IMR-90 (cell line): ENCODE data around the gene CKAP2L. TPM values are rescaled to one million over a fixed set of nuclear protein-coding genes. Genes with fewer than 3 reads are reported as not detected.
A peak's percentile ranks its signal among the peaks of the same experiment; 100 is the strongest.

Experiments used
- ATAC-seq: fragments of 200-7000 bp; cut with Tn5 transposase; 2 replicates; pipeline ENCODE4 v1.9.1; 2020; ENCODE audit warnings: low read depth, mild to moderate bottlenecking, moderate library complexity
- BruUV-seq: library from RNA; stranded (reverse); fragments of 400-500 nt; replicated peaks from 2 replicates; lab custom pipeline; 2021; lab: Mats Ljungman, UMichigan
- CTCF ChIA-PET: fragments of 300-600 bp; formaldehyde crosslinking; extraction: SDS; loops from one replicate; lab custom pipeline; 2021; ENCODE audit warnings: antibody characterized with exemption; lab: Yijun Ruan, JAX
- POLR2A ChIA-PET: fragments of 300-600 bp; sonication (Branson Sonifier 250); formaldehyde crosslinking; loops from one replicate; lab custom pipeline; 2022; ENCODE audit warnings: antibody characterized with exemption; ENCODE audit not compliant: unreplicated experiment; lab: Charles Lee
- DNase-seq: peaks from one replicate; pipeline ENCODE4 v3.0.0; 2013
- H2AFZ ChIP-seq: replicated peaks from 2 replicates; pipeline ENCODE3; 2013; ENCODE audit warnings: low read length, mild to moderate bottlenecking; ENCODE audit not compliant: poor library complexity
- H2AK5ac ChIP-seq: 2 replicates; pipeline ENCODE4 v1.6.1; 2013; ENCODE audit warnings: low read depth, low read length, inconsistent platforms
- H2AK9ac ChIP-seq: replicated peaks from 2 replicates; pipeline ENCODE3; 2013; ENCODE audit warnings: mild to moderate bottlenecking, low read depth, low read length, moderate library complexity; ENCODE audit not compliant: poor library complexity
- H2BK120ac ChIP-seq: 2 replicates; pipeline ENCODE4 v1.6.1; 2013; ENCODE audit warnings: low read depth, low read length, inconsistent platforms
- H2BK15ac ChIP-seq: 3 replicates; pipeline ENCODE4 v1.6.1; 2013; ENCODE audit warnings: low read depth, low read length, inconsistent platforms
- H2BK20ac ChIP-seq: 2 replicates; pipeline ENCODE4 v1.6.1; 2013; ENCODE audit warnings: low read depth, mild to moderate bottlenecking, inconsistent platforms, low read length, moderate library complexity
- H2BK5ac ChIP-seq: 2 replicates; pipeline ENCODE4 v1.6.1; 2013; ENCODE audit warnings: mild to moderate bottlenecking, low read depth, low read length, inconsistent platforms; ENCODE audit not compliant: poor library complexity, severe bottlenecking
- H3K14ac ChIP-seq: replicated peaks from 2 replicates; pipeline ENCODE4 v1.6.1; 2013; ENCODE audit warnings: low read depth, low read length, inconsistent platforms
- H3K18ac ChIP-seq: 2 replicates; pipeline ENCODE4 v1.6.1; 2013; ENCODE audit warnings: low read depth, low read length, control low read depth
- H3K23ac ChIP-seq: 2 replicates; pipeline ENCODE4 v1.6.1; 2013; ENCODE audit warnings: low read depth, low read length, inconsistent platforms
- H3K27ac ChIP-seq: 2 replicates; pipeline ENCODE4 v1.5.1; 2013; ENCODE audit warnings: mild to moderate bottlenecking, control low read depth, low read length; ENCODE audit not compliant: insufficient read depth
- H3K27me3 ChIP-seq: 2 replicates; pipeline ENCODE4 v1.6.1; 2013; ENCODE audit warnings: low read length; ENCODE audit not compliant: control insufficient read depth, insufficient read depth
- H3K36me3 ChIP-seq: 2 replicates; pipeline ENCODE4 v1.6.1; 2013; ENCODE audit warnings: low read length, mixed read lengths; ENCODE audit not compliant: control insufficient read depth, insufficient read depth
- H3K4ac ChIP-seq: 2 replicates; pipeline ENCODE4 v1.6.1; 2013; ENCODE audit warnings: low read depth, low read length, inconsistent platforms
- H3K4me1 ChIP-seq: 2 replicates; pipeline ENCODE4 v1.6.1; 2013; ENCODE audit warnings: low read length, mixed read lengths; ENCODE audit not compliant: control insufficient read depth, insufficient read depth
- H3K4me2 ChIP-seq: 2 replicates; pipeline ENCODE4 v1.6.1; 2013; ENCODE audit warnings: low read depth, mild to moderate bottlenecking, control low read depth, low read length, moderate library complexity
- H3K4me3 ChIP-seq: 2 replicates; pipeline ENCODE4 v1.5.1; 2013; ENCODE audit warnings: low read depth, mild to moderate bottlenecking, control low read depth, low read length, moderate library complexity; ENCODE audit not compliant: insufficient read depth
- H3K56ac ChIP-seq: 2 replicates; pipeline ENCODE4 v1.6.1; 2013; ENCODE audit warnings: low read length, inconsistent platforms; ENCODE audit not compliant: insufficient read depth; ENCODE audit errors: extremely low read depth
- H3K79me1 ChIP-seq, 2 experiments: 2 replicates each; pipeline ENCODE4 v1.6.1; 2013; ENCODE audit warnings: low read length in 2 of 2, inconsistent platforms in 1 of 2, low read depth in 1 of 2
- H3K9ac ChIP-seq: 2 replicates; pipeline ENCODE4 v1.6.1; 2013; ENCODE audit warnings: low read depth, low read length, control low read depth
- H3K9me1 ChIP-seq: 2 replicates; pipeline ENCODE4 v1.6.1; 2013; ENCODE audit warnings: low read length, inconsistent platforms; ENCODE audit not compliant: insufficient read depth
- H3K9me3 ChIP-seq: 2 replicates; pipeline ENCODE4 v1.6.1; 2013; ENCODE audit warnings: low read length; ENCODE audit not compliant: control insufficient read depth, insufficient read depth
- H4K20me1 ChIP-seq: 2 replicates; pipeline ENCODE4 v1.6.1; 2013; ENCODE audit warnings: low read length, inconsistent platforms; ENCODE audit not compliant: insufficient read depth
- H4K5ac ChIP-seq: 2 replicates; pipeline ENCODE4 v1.6.1; 2013; ENCODE audit warnings: mild to moderate bottlenecking, low read depth, low read length, control low read depth
- H4K8ac ChIP-seq, 2 experiments: 2 replicates each; pipeline ENCODE4 v1.6.1; 2013; ENCODE audit warnings: low read depth in 2 of 2, low read length in 2 of 2, control low read depth in 1 of 2, inconsistent platforms in 1 of 2
- H4K91ac ChIP-seq: 2 replicates; pipeline ENCODE4 v1.6.1; 2013; ENCODE audit warnings: low read depth, low read length, inconsistent platforms; ENCODE audit not compliant: insufficient read depth
- MAFK ChIP-seq: IDR thresholded peaks from 2 replicates; pipeline ENCODE4 v1.6.1; 2012; ENCODE audit warnings: low read depth, low read length, improper control_type of control experiment
- SMC3 ChIP-seq: fragments of 150-350 bp; IDR thresholded peaks from 2 replicates; pipeline ENCODE4 v1.6.1; 2016; ENCODE audit warnings: low read depth, mild to moderate bottlenecking, antibody characterized with exemption, low read length, moderate library complexity
- WGBS, 2 experiments: methylation state at CpG; one replicate each; pipeline versions ENCODE4 v1.1.5 to v1.1.7; 2013; ENCODE audit warnings: missing lambda C conversion rate in 2 of 2; ENCODE audit not compliant: insufficient read length in 1 of 2; ENCODE audit errors: extremely low coverage in 2 of 2; 5-methylcytosine and 5-hydroxymethylcytosine counted together
- dilution Hi-C: fragments of 300-500 bp; cut with HindIII; formaldehyde crosslinking; loops from one replicate; pipeline ENCODE4 v1.14.3; 2018; ENCODE audit warnings: low sequenced_read_pairs; ENCODE audit not compliant: unreplicated experiment
- in situ Hi-C: fragments of 300-500 bp; cut with MboI; formaldehyde crosslinking; loops from 3 replicates; pipeline ENCODE4 v1.14.3; 2019; ENCODE audit warnings: low sequenced_read_pairs, inconsistent platforms, mixed read lengths
- intact Hi-C: fragments of 100-400 bp; cut with micrococcal nuclease; formaldehyde crosslinking; loops from 2 replicates; pipeline ENCODE4 v1.10.0; 2022
- polyA plus RNA-seq, 3 experiments: library from polyadenylated mRNA; depleted of rRNA; stranded (reverse); fragments of >200 nt; gene quantifications; 2 replicates each; pipeline ENCODE4 v1.2.3, GENCODE V29; 2012; ENCODE audit warnings: low replicate concordance in 1 of 3
- total RNA-seq: library from RNA; depleted of rRNA; stranded (reverse); fragments of >200 nt; gene quantifications from 2 replicates; pipeline ENCODE4 v1.2.3, GENCODE V29; 2012

Gene CKAP2L
- total and polyA plus RNA-seq, 2 of the 4 experiments (the other 2 are of a cell fraction), result 6.4 to 9.9 TPM

DNA sequence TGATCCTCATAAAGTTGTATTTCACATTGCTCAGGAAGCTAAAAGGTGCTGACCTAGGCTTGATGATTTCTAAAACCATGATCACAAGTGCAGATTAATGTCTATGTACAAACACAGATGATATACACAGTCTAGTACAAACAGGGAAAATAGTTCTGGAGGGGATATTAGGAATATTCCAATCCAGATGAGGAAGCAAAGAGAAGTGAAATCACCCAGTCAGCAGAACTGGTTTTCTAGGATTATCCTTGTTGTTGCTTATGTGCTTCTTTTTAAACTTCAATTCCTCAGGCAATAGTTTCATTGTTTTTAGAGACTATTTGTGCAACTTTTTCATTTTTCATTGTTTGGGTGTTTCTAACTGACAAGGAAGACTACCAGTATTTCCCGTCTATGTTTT lies 15.2 kb upstream of the CKAP2L start:
- Histone ChIP-seq H2BK5ac (no peak overlapping the region), H4K20me1 (no peaks in the 10 kb centered on the region), H3K79me1 (no peaks in the 10 kb centered on the region), H3K27me3 (no peaks in the 10 kb centered on the region), H3K9me3 (no peaks in the 10 kb centered on the region), H2AK9ac (no peak overlapping the region), H4K8ac (no peak overlapping the region), H3K14ac (no peak overlapping the region), H3K18ac (no peak overlapping the region), H3K4me2 (no peak overlapping the region), H3K27ac (no peak overlapping the region), H4K91ac (no peak overlapping the region), H3K56ac (no peak overlapping the region), H3K4me1 (no peaks in the 10 kb centered on the region), H2BK20ac (no peak overlapping the region), H3K4ac (no peak overlapping the region), H2BK15ac (no peak overlapping the region), H4K5ac (no peak overlapping the region), H2BK120ac (no peak overlapping the region), H3K36me3 (no peaks in the 10 kb centered on the region), H2AFZ (no peak overlapping the region), H2AK5ac (no peak overlapping the region), H3K9ac (no peak overlapping the region), H3K4me3 (no peak overlapping the region), H3K9me1 (no peaks in the 10 kb centered on the region), H3K23ac (no peak overlapping the region)
- in situ Hi-C loops, result no loop called here
- dilution Hi-C loops, result no loop called here
- no TSS peak for BruUV-seq
- TF ChIP-seq MAFK (peak; percentile 68), SMC3 (no peak)
- ChIA-PET CTCF (interaction anchor here (0.9 kb wide), 1 partner anchor 30 kb away, joined by 5 read pairs; no protein-coding TSS in a partner anchor), POLR2A (no interaction called here)
- intact Hi-C loops, result no loop called here
- WGBS, 2 experiments, result no CpG with 5 or more reads among the region's 1 CpG
- ATAC-seq (no peak), DNase-seq (no peak)
